T-helper 1 cell treated with Interleukin-12 subunit alpha and Interleukin-12 subunit beta and Interleukin-4 antibody, amounts not matched to agents 30 ng/mL and 1 ng/mL, for 36 hours (primary cell): ENCODE measurements around the gene INTS6L. TPM values are rescaled to one million over a fixed set of nuclear protein-coding genes. Genes with fewer than 3 reads are reported as not detected.
"Not testable (repeated sequence)": the region's sequence is repeated elsewhere in the genome, so short reads cannot be mapped to it uniquely, and the experiment has no call there.

ENCODE experiments used
- intact Hi-C: fragments of 100-400 bp; cut with micrococcal nuclease; formaldehyde crosslinking; loops from one replicate; pipeline ENCODE4 v1.15.1; 2024
- total RNA-seq: library from RNA; stranded (reverse); gene quantifications from 2 replicates; pipeline ENCODE4 v1.2.3, GENCODE V29; 2022

The INTS6L gene
- total RNA-seq, 1 donor from 2014 or later: 24.7 TPM

GRCh38 chrX:135522878-135523693, 2.6 kb downstream of the INTS6L start:
- intact Hi-C loops: loop anchor here (1.0 to 10.0 kb wide), 6 partner anchors 21 to 1336 kb away; no protein-coding TSS in a partner anchor

- intact Hi-C loops: loop anchor here (10.0 kb wide), 1 partner anchor 1057 kb away; no protein-coding TSS in a partner anchor
Observed at GRCh38 chrX:135528254-135528653, 7.8 kb downstream of the INTS6L start.

- intact Hi-C loops: loop anchor here (10.0 kb wide), 1 partner anchor 1056 kb away; no protein-coding TSS in a partner anchor
Observed at GRCh38 chrX:135528756-135529155, 8.3 kb downstream of the INTS6L start.

- intact Hi-C loops: no loop called here
Observed at GRCh38 chrX:135530097-135530496, 9.6 kb downstream of the INTS6L start.

GRCh38 chrX:135531813-135532212, 11.4 kb downstream of the INTS6L start:
- intact Hi-C loops: no loop called here

GRCh38 chrX:135535077-135535940, 14.8 kb downstream of the INTS6L start:
- intact Hi-C loops: no loop called here

- intact Hi-C loops: loop anchor here (1.0 kb wide), 1 partner anchor 17 kb away; the partner anchor contains the start of gene INTS6L
Observed at GRCh38 chrX:135536877-135537276, 16.4 kb downstream of the INTS6L start.

- intact Hi-C loops: no loop called here
Observed at GRCh38 chrX:135541351-135541750, 20.9 kb downstream of the INTS6L start.

- intact Hi-C loops: no loop called here
Observed at GRCh38 chrX:135543172-135543571, 22.7 kb downstream of the INTS6L start.

- intact Hi-C loops: loop anchor here (1.0 kb wide), 1 partner anchor 22 kb away; no protein-coding TSS in a partner anchor
Observed at GRCh38 chrX:135543924-135544323, 23.5 kb downstream of the INTS6L start.

GRCh38 chrX:135544338-135544948, 24.0 kb downstream of the INTS6L start:
- intact Hi-C loops: loop anchor here (1.0 kb wide), 1 partner anchor 22 kb away; no protein-coding TSS in a partner anchor

GRCh38 chrX:135547767-135548166, 27.3 kb downstream of the INTS6L start:
- intact Hi-C loops: no loop called here

- intact Hi-C loops: no loop called here
Observed at GRCh38 chrX:135549519-135549918, 29.1 kb downstream of the INTS6L start.

GRCh38 chrX:135556055-135556454, 35.6 kb downstream of the INTS6L start:
- intact Hi-C loops: no loop called here

GRCh38 chrX:135557344-135557743, 36.9 kb downstream of the INTS6L start:
- intact Hi-C loops: no loop called here

- intact Hi-C loops: loop anchor here (1.0 to 5.0 kb wide), 3 partner anchors 50 to 386 kb away; partner anchors contain the start of gene INTS6L
Observed at GRCh38 chrX:135572436-135572835, 52.0 kb downstream of the INTS6L start.

- intact Hi-C loops: no loop called here
Observed at GRCh38 chrX:135581496-135581895, 61.0 kb downstream of the INTS6L start.

- intact Hi-C loops: no loop called here
Observed at GRCh38 chrX:135585153-135585552, 64.7 kb downstream of the INTS6L start.

GRCh38 chrX:135591871-135592270, 71.4 kb downstream of the INTS6L start:
- intact Hi-C loops: no loop called here

- intact Hi-C loops: not testable (repeated sequence)
Observed at GRCh38 chrX:135594049-135594448, 73.6 kb downstream of the INTS6L start.

GRCh38 chrX:135594453-135594852, 74.0 kb downstream of the INTS6L start:
- intact Hi-C loops: not testable (repeated sequence)
